ENCODE results near the gene RPS21. TPM values are rescaled to one million over a fixed set of nuclear protein-coding genes. Genes with fewer than 3 reads are reported as not detected.

RPS21 gene
- total and polyA plus RNA-seq, 2 experiments from 2014 or later, result 639 to 1,039 TPM

GRCh38 chr20:62430311-62430853 lies 43.5 kb downstream of the RPS21 start:
- Histone ChIP-seq H3K4me1 (ENCODE audit: insufficient read depth) (no peaks in the 10 kb centered on the region), H3K79me2 (ENCODE audit: insufficient read depth) (no peaks in the 10 kb centered on the region), H3K4me3 (no peak overlapping the region), H3K27me3 (replicated peaks; ENCODE audit: insufficient read depth) (peaks cover 38% of the 10 kb centered on the region), H3K9me2 (ENCODE audit: insufficient read depth) (no peaks in the 10 kb centered on the region), H3K36me3 (ENCODE audit: low read depth) (no peaks in the 10 kb centered on the region), H3K4me2 (ENCODE audit: unreplicated experiment) (no peak overlapping the region), H3K9ac (no peak overlapping the region), H3K9me3 (ENCODE audit: low read depth) (no peaks in the 10 kb centered on the region), H2AFZ (no peak overlapping the region), H3K27ac (no peak overlapping the region), H3F3A (ENCODE audit: insufficient read depth) (no peaks in the 10 kb centered on the region), H4K20me1 (ENCODE audit: insufficient read depth) (no peaks in the 10 kb centered on the region)
- no peak for DNase-seq
- 49 to 53% methylated on average over 10 of the region's 10 CpGs for WGBS, 2 experiments (ENCODE audit: low coverage in 1 of 2, low lambda C conversion rate in 2 of 2, missing lambda C conversion rate in 2 of 2)
- in situ Hi-C loops (cut with MboI), result no loop called here
- no peak for TF ChIP-seq EZH2phosphoT487 (IDR thresholded peaks at IDR 0.05; ENCODE audit: insufficient read depth, low read depth)
- TF ChIP-seq EZH2 (IDR thresholded peaks at IDR 0.05; ENCODE audit: insufficient read depth, poor library complexity, severe bottlenecking), result no peak

GRCh38 chr20:62430866-62431447 lies 44.1 kb downstream of the RPS21 start:
- Histone ChIP-seq H3K9ac (no peak overlapping the region), H3K79me2 (ENCODE audit: insufficient read depth) (no peaks in the 10 kb centered on the region), H2AFZ (no peak overlapping the region), H4K20me1 (ENCODE audit: insufficient read depth) (no peaks in the 10 kb centered on the region), H3K27me3 (replicated peaks; ENCODE audit: insufficient read depth) (peaks cover 41% of the 10 kb centered on the region), H3K9me3 (ENCODE audit: low read depth) (no peaks in the 10 kb centered on the region), H3K4me2 (ENCODE audit: unreplicated experiment) (no peak overlapping the region), H3K4me3 (no peak overlapping the region), H3K36me3 (ENCODE audit: low read depth) (no peaks in the 10 kb centered on the region), H3K4me1 (ENCODE audit: insufficient read depth) (no peaks in the 10 kb centered on the region), H3F3A (ENCODE audit: insufficient read depth) (no peaks in the 10 kb centered on the region), H3K27ac (no peak overlapping the region), H3K9me2 (ENCODE audit: insufficient read depth) (no peaks in the 10 kb centered on the region)
- TF ChIP-seq EZH2phosphoT487 (IDR thresholded peaks at IDR 0.05; ENCODE audit: insufficient read depth, low read depth), result no peak
- TF ChIP-seq EZH2 (IDR thresholded peaks at IDR 0.05; ENCODE audit: insufficient read depth, poor library complexity, severe bottlenecking), result no peak
- 50 to 57% methylated on average over 23 of the region's 23 CpGs for WGBS, 2 experiments (ENCODE audit: low coverage in 1 of 2, low lambda C conversion rate in 2 of 2, missing lambda C conversion rate in 2 of 2)
- no peak for DNase-seq
- in situ Hi-C loops (cut with MboI), result no loop called here

DNA sequence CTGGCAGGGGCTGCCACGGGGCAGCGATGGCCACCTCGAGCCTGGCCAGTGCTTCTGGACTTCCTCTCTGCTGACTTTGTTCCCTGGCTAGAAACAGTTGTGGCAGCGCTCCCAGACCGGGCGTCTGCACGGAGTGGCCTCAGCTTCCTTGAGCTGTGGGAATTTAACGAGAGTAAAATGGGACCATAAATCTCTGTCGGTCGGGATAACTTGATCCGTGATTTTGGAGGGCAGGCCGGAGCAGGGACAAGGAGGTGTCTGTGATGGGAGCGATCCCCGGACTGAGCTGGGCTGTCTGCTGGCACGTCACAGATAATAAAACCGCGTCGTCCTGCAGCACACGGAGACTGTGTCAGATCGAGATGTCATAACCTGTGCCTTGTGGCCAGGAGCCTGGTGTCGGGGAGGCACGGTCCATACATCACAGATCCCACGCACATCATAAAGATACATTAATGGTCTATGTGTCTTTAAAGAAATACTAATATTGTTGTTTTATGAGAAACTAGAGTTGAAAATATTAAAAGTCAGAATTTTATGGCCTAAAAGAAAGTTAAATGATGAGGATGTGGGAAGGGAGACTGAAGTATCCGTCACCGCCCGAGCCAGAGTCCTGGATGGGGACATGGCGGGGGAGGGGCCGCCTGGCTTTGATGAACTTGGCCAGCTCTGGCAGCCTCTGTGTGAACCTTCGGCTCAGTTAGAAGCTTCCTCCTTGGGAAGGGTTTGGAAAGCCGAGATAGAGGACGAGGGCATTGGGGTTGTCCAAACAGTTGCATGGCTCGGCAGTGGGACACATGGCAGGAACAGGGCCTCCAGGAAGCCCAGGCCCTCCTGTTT lies 47.0 kb downstream of the RPS21 start:
- Histone ChIP-seq H3K4me1 (ENCODE audit: insufficient read depth) (no peaks in the 10 kb centered on the region), H3K9ac (no peak overlapping the region), H3K4me2 (ENCODE audit: unreplicated experiment) (no peak overlapping the region), H3K9me3 (ENCODE audit: low read depth) (no peaks in the 10 kb centered on the region), H3K9me2 (ENCODE audit: insufficient read depth) (no peaks in the 10 kb centered on the region), H3K79me2 (ENCODE audit: insufficient read depth) (no peaks in the 10 kb centered on the region), H3K36me3 (ENCODE audit: low read depth) (no peaks in the 10 kb centered on the region), H4K20me1 (ENCODE audit: insufficient read depth) (no peaks in the 10 kb centered on the region), H3K4me3 (no peak overlapping the region), H3F3A (ENCODE audit: insufficient read depth) (no peaks in the 10 kb centered on the region), H3K27ac (no peak overlapping the region), H3K27me3 (replicated peaks; ENCODE audit: insufficient read depth) (peaks cover 44% of the 10 kb centered on the region), H2AFZ (no peak overlapping the region)
- peak; percentile 73 for TF ChIP-seq EZH2 (IDR thresholded peaks at IDR 0.05; ENCODE audit: insufficient read depth, poor library complexity, severe bottlenecking)
- TF ChIP-seq EZH2phosphoT487 (IDR thresholded peaks at IDR 0.05; ENCODE audit: insufficient read depth, low read depth), result no peak
- 2 to 4% methylated on average over 32 of the region's 32 CpGs for WGBS, 2 experiments (ENCODE audit: low coverage in 1 of 2, low lambda C conversion rate in 2 of 2, missing lambda C conversion rate in 2 of 2)
- peak; percentile 20 for DNase-seq
- in situ Hi-C loops (cut with MboI), result no loop called here

DNA sequence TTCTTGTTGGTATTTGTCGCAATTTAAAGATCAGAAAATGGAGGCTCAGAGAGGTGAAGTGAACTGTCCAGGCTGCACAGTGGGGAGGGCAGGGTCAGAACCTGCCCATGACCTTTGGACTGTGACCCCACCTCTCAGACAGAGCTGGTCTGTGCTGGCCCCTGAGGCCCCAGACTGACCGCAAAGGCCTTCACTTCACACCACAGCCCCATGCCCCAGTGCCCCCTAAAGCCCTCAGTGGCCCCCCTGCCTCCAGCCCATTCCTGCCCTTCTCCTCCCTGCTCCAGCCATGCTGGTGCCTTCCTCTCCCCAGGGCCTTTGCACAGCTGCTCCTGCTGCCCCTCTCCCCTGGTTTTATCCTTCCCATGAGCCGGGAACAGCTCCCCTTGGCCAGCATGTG lies 49.8 kb downstream of the RPS21 start:
- Histone ChIP-seq H3K79me2 (ENCODE audit: insufficient read depth) (no peaks in the 10 kb centered on the region), H3K27me3 (replicated peaks; ENCODE audit: insufficient read depth) (peaks cover 36% of the 10 kb centered on the region), H3K36me3 (ENCODE audit: low read depth) (no peaks in the 10 kb centered on the region), H3F3A (ENCODE audit: insufficient read depth) (no peaks in the 10 kb centered on the region), H2AFZ (no peak overlapping the region), H3K27ac (no peak overlapping the region), H3K4me3 (no peak overlapping the region), H3K9ac (no peak overlapping the region), H3K4me1 (ENCODE audit: insufficient read depth) (no peaks in the 10 kb centered on the region), H3K9me3 (ENCODE audit: low read depth) (no peaks in the 10 kb centered on the region), H3K4me2 (ENCODE audit: unreplicated experiment) (no peak overlapping the region), H4K20me1 (ENCODE audit: insufficient read depth) (no peaks in the 10 kb centered on the region), H3K9me2 (ENCODE audit: insufficient read depth) (no peaks in the 10 kb centered on the region)
- no peak for DNase-seq
- TF ChIP-seq EZH2phosphoT487 (IDR thresholded peaks at IDR 0.05; ENCODE audit: insufficient read depth, low read depth) (no peak), EZH2 (IDR thresholded peaks at IDR 0.05; ENCODE audit: insufficient read depth, poor library complexity, severe bottlenecking) (no peak)
- in situ Hi-C loops (cut with MboI), result no loop called here
- 41 to 43% methylated on average over 3 of the region's 3 CpGs for WGBS, 2 experiments (ENCODE audit: low coverage in 1 of 2, low lambda C conversion rate in 2 of 2, missing lambda C conversion rate in 2 of 2)

Data from GM23248 (cell line).